Measurements from ENCODE around the gene TIGAR.

The TIGAR gene

GRCh38 chr12:4392223-4392742, 71.3 kb downstream of the TIGAR start:
- H3K27me3 ChIP-seq (ENCODE audit: control insufficient read depth in 2 of 2, insufficient read depth in 2 of 2, low read length in 2 of 2): no peaks in the 10 kb centered on the region
- H3K36me3 ChIP-seq (ENCODE audit: control insufficient read depth in 2 of 2, insufficient read depth in 2 of 2, low read length in 2 of 2): no peaks in the 10 kb centered on the region
- H3K9ac ChIP-seq (ENCODE audit: low read depth in 1 of 2, low read length in 2 of 2): no peak overlapping the region
- H3K4me1 ChIP-seq (ENCODE audit: control insufficient read depth in 2 of 2, insufficient read depth in 2 of 2, low read length in 2 of 2): no peaks in the 10 kb centered on the region
- no peaks in the 10 kb centered on the region for H3K9me3 ChIP-seq (ENCODE audit: control insufficient read depth in 2 of 2, low read length in 2 of 2)
- no peak overlapping the region for H3K4me3 ChIP-seq (ENCODE audit: low read length in 2 of 2)
- H3K27ac ChIP-seq (ENCODE audit: low read depth in 2 of 2, low read length in 2 of 2): no peak overlapping the region

GRCh38 chr12:4393211-4393610, 72.2 kb downstream of the TIGAR start:
- no peak overlapping the region for H3K27ac ChIP-seq (ENCODE audit: low read depth in 2 of 2, low read length in 2 of 2)
- H3K9ac ChIP-seq (ENCODE audit: low read depth in 1 of 2, low read length in 2 of 2): no peak overlapping the region
- H3K4me1 ChIP-seq (ENCODE audit: control insufficient read depth in 2 of 2, insufficient read depth in 2 of 2, low read length in 2 of 2): no peaks in the 10 kb centered on the region
- no peaks in the 10 kb centered on the region for H3K36me3 ChIP-seq (ENCODE audit: control insufficient read depth in 2 of 2, insufficient read depth in 2 of 2, low read length in 2 of 2)
- H3K4me3 ChIP-seq (ENCODE audit: low read length in 2 of 2): no peak overlapping the region
- H3K27me3 ChIP-seq (ENCODE audit: control insufficient read depth in 2 of 2, insufficient read depth in 2 of 2, low read length in 2 of 2): no peaks in the 10 kb centered on the region
- no peaks in the 10 kb centered on the region for H3K9me3 ChIP-seq (ENCODE audit: control insufficient read depth in 2 of 2, low read length in 2 of 2)

GRCh38 chr12:4395818-4396217, 74.8 kb downstream of the TIGAR start:
- no peaks in the 10 kb centered on the region for H3K27me3 ChIP-seq (ENCODE audit: control insufficient read depth in 2 of 2, insufficient read depth in 2 of 2, low read length in 2 of 2)
- H3K27ac ChIP-seq (ENCODE audit: low read depth in 2 of 2, low read length in 2 of 2): no peak overlapping the region
- no peak overlapping the region for H3K9ac ChIP-seq (ENCODE audit: low read depth in 1 of 2, low read length in 2 of 2)
- no peaks in the 10 kb centered on the region for H3K9me3 ChIP-seq (ENCODE audit: control insufficient read depth in 2 of 2, low read length in 2 of 2)
- H3K4me3 ChIP-seq (ENCODE audit: low read length in 2 of 2): no peak overlapping the region
- no peaks in the 10 kb centered on the region for H3K4me1 ChIP-seq (ENCODE audit: control insufficient read depth in 2 of 2, insufficient read depth in 2 of 2, low read length in 2 of 2)
- H3K36me3 ChIP-seq (ENCODE audit: control insufficient read depth in 2 of 2, insufficient read depth in 2 of 2, low read length in 2 of 2): no peaks in the 10 kb centered on the region

GRCh38 chr12:4401117-4401516, 80.1 kb downstream of the TIGAR start:
- no peaks in the 10 kb centered on the region for H3K4me1 ChIP-seq (ENCODE audit: control insufficient read depth in 2 of 2, insufficient read depth in 2 of 2, low read length in 2 of 2)
- H3K36me3 ChIP-seq (ENCODE audit: control insufficient read depth in 2 of 2, insufficient read depth in 2 of 2, low read length in 2 of 2): no peaks in the 10 kb centered on the region
- no peaks in the 10 kb centered on the region for H3K9me3 ChIP-seq (ENCODE audit: control insufficient read depth in 2 of 2, low read length in 2 of 2)
- H3K27me3 ChIP-seq (ENCODE audit: control insufficient read depth in 2 of 2, insufficient read depth in 2 of 2, low read length in 2 of 2): no peaks in the 10 kb centered on the region
- no peak overlapping the region for H3K4me3 ChIP-seq (ENCODE audit: low read length in 2 of 2)
- no peak overlapping the region for H3K27ac ChIP-seq (ENCODE audit: low read depth in 2 of 2, low read length in 2 of 2)
- H3K9ac ChIP-seq (ENCODE audit: low read depth in 1 of 2, low read length in 2 of 2): no peak overlapping the region

DNA sequence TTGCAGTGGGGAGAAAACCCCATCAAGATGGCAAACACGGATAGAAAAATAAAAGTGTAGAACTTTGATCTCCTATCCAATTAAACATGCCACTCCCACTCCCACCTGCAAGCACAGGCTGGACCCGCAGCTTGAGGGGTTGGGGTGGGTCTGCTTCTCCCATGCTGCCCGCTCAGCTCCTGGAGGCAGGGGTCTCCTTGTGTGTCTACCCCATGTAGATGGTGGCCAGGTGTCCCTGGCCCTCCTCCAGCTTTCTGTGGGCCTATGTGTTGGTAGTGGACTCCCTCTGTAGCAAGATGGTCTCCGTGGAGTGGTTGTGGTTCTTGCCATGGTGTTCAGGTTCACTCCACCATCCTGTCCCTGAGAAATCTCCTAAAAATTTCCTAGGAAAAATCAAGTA, 82.0 kb downstream of the TIGAR start:
- no peaks in the 10 kb centered on the region for H3K4me1 ChIP-seq (ENCODE audit: control insufficient read depth in 2 of 2, insufficient read depth in 2 of 2, low read length in 2 of 2)
- H3K4me3 ChIP-seq (ENCODE audit: low read length in 2 of 2): no peak overlapping the region
- H3K27ac ChIP-seq (ENCODE audit: low read depth in 2 of 2, low read length in 2 of 2): no peak overlapping the region
- H3K27me3 ChIP-seq (ENCODE audit: control insufficient read depth in 2 of 2, insufficient read depth in 2 of 2, low read length in 2 of 2): no peaks in the 10 kb centered on the region
- no peaks in the 10 kb centered on the region for H3K9me3 ChIP-seq (ENCODE audit: control insufficient read depth in 2 of 2, low read length in 2 of 2)
- no peaks in the 10 kb centered on the region for H3K36me3 ChIP-seq (ENCODE audit: control insufficient read depth in 2 of 2, insufficient read depth in 2 of 2, low read length in 2 of 2)
- H3K9ac ChIP-seq (ENCODE audit: low read depth in 1 of 2, low read length in 2 of 2): no peak overlapping the region

Measured in mucosa of rectum (tissue), 2 donors.